T1000 (cell line): Measurements from ENCODE around the gene EAF2.
"Not testable (repeated sequence)": the region's sequence is repeated elsewhere in the genome, so short reads cannot be mapped to it uniquely, and the experiment has no call there.

Source experiments
- DNase-seq: peaks from one replicate; lab custom pipeline; 2025; ENCODE audit warnings: mixed read lengths; lab: John Stamatoyannopoulos, UW

EAF2 gene

DNA sequence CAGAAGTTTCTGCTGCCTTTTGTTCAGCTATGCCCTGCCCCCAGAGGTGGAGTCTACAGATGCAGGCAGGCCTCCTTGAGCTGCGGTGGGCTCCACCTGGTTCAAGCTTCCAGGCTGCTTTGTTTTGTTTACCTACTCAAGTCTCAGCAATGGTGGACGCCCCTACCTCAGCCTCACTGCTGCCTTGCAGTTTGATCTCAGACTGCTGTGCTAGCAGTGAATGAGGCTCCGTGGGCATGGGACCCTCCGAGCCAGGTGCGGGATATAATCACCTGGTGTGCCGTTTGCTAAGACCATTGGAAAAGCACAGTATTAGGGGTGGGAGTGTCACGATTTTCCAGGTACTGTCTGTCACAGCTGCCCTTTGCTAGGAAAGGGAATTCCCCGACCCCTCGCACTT, 28.2 kb downstream of the EAF2 start:
- DNase-seq = not testable (repeated sequence)

DNA sequence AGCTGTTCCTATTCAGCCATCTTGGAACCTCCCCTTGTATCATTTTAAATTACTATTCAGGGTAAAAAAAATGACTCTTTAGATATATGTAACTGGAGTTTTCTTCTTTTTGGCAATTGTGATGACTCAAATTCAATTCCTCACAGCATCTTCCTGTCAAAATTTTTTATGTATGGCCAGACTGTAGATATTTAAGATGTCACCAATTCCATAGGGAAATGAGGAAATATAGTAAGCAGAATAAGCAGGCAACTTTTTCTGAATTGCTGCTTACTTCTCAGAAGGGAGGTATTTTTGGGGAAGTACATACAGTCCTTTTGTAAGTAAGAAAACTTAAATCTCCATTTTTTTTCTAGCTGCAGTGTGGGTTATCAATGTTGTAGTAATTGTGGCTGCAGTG, 28.8 kb downstream of the EAF2 start:
- DNase-seq = no peak

DNA sequence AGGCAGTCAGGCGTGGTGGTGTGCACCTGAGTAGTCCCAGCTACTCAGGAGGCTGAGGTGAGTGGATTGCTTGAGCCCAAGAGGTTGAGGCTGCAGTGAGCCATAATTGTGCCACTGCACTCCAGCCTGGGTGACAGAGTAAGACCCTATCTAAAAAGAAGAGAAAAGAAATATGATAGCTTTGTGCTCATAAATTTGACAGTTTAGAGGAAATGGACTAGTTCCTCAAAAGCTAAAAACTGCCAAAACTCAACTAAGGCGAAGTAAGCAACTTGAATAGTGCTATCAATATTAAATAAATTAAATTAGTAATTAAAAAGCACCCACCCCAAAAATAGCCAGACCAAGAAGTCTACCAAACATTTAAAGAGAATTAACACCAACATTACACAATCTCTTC, 34.7 kb downstream of the EAF2 start:
- DNase-seq = no peak

DNA sequence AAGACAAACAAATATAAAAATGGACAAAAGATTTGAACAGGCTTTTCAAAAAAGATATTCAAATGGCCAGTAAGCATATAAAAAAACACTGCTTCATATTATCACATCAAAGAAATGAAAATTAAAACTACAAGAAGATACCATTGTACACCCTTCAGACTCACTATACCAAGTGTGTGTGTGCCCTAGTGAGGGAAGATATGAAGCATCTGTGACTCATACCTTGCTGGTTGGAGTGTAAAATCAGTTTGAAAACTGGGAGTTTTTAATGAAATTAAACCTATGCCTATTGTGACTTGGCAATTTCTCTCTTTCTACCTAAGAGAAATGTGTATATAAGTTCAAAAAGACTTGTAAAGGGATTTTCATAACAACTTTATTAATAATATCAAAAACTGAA, 35.7 kb downstream of the EAF2 start:
- no peak for DNase-seq

DNA sequence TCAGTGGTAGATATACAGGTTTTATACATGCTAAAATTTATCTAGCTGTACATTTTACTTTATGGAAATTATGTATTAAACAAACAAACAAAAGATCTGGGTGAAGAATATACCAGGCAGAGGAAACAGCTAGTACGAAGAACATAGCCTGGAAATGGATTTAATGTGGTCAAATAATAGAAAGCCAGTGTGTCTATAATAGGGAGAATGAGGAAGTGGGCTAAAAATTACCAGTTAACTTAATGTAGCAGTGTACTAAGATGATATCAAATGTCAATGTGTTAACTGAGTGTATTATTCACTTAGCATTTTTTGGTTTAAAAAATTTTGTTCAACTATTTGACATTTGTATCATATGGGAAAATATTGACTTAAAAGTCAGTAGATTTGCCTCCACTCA, 36.4 kb downstream of the EAF2 start:
- no peak for DNase-seq

DNA sequence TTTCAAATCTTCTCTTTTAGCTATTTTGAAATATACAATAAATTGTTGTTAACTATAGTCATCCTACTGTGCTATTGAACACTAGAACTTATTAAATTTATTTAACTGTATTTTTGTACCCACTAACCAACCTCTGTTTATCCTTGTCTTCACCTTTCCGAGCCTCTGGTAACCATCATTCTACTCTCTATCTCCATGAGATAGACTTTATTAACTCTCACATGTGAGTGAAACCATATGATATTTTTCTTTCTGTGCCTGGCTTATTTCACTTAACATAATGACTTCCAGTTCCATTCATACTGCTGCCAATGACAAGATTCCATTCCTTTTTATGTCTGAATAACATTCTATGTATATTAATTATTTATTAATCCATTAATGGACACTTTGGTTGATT, 43.4 kb downstream of the EAF2 start:
- no peak for DNase-seq

DNA sequence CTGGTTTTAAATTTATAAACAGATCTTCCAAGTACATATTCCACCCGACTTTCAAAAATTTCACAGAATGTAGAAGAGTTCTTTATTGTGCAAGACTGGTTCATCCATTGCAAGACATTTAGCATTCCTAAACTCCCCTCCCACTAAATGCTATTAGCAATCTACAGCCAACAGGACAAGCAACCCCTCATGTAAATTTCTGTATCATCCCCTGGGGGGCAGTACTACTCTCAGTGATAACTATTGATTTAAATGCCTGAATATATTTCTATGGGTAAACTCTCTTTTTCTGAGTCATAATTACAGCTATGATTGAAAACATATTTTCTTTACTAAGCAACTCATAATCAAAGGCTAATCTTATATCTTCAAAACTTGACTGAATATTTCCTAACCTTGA, 48.5 kb downstream of the EAF2 start:
- DNase-seq = no peak

DNA sequence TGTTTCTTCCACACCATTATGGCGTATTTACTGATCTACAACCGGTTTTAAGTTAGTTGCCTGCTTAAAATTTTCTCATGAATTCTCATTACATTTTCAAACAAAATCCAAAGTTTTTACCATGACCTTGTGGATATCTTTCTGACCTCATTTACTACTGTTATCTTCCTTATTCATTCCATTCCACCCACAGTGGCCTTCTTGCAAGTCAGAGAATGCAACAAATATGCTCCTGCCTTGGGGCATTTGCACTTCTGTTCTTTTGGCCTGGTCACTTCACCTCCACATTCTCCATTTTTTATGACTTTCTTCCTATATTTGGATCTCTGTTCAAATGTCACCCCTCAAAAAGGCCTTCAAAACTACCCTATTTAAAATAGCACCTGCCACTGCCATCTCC, 50.4 kb downstream of the EAF2 start:
- DNase-seq = no peak

DNA sequence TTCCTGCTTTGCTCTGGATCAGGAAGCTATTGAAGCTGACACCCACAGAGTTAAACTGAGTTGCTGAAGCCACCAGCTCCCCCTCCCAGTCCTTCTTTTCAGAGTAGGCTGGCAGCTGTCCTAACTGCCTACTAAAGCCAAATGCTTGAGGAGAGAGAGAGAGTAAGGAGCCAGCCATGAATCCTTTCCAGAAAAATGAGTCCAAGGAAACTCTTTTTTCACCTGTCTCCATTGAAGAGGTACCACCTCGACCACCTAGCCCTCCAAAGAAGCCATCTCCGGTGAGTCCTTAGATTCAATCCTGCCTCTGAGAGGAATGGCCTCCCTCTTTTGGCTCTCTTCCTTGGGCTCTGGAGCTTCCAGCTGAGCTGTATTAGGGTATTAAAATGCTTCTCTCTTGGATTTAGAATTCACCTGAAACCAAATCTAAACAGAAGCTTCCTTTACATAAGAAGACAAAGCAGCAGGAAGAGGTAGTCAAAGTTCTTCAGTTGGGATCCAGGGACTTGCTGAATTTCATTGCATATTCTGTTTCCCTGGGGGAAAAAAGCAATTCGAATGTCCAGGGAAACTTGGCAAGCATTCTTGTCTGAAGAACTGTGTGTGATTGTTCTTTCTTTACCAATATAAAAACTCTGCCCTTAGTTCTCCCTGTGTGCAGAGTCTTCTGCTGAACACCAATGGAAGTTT, 59.4 kb downstream of the EAF2 start, which contains the start of gene SLC15A2:
SLC15A2 (plus strand) TSS at position 101 of the 690 bp plus-strand sequence; CDS start at position 177, 76 bp downstream.
- DNase-seq = no peak

DNA sequence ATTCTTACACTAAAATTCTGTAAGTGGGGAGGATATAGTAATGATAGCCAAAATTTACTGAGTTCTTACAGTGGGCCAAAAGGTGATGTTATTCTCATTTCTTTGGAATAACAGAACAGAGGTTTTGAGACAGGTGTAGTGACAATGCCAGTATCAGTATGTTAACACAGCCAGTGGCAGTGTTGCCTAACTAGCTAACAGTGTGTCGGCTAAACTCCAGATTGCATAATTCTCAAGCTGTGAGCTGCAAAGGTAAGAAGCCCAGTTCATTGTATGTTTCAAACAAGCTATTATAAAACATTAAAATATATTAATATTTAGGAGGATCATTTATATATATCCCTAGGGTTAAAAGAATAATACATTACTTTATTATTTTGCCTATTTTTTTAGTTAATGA, 60.1 kb downstream of the EAF2 start:
- DNase-seq = no peak

DNA sequence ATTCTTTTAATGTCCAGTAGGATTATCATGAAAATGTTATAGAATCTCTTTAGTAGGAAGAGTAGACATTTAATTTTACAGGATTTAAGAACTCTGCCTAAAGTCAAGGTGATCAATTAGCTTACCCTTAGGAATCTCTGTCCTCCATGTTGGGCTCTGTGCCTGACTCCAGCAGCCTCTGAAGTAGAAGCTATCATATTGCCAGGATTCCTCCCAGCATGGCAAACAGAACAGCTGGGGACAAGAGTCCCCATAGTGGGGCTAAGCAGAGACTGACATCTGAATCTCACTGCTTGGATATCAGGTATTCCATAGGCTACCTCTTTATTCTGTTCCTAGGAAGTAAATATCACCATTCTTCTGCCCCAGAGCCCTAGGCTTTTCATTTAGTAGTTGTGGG, 60.7 kb downstream of the EAF2 start:
- DNase-seq = no peak

DNA sequence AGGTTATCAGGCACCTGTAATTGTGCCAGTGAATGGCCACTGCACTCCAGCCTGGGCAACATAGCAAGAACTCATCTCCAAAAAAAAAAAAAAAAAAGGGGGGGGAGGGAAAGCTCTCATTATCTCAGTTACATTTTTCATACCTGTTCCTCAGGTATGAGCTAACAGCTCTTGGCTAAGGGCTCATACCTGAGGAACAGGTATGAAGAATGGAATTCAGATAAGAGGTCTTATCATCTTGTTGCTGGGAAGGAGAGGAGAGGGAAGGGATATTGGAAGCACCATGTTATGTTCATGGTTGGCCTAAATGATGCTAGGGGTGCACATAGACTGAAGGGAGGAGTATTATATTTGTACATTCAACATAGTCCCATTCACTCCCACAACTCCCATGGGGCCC, 61.8 kb downstream of the EAF2 start:
- DNase-seq = no peak

DNA sequence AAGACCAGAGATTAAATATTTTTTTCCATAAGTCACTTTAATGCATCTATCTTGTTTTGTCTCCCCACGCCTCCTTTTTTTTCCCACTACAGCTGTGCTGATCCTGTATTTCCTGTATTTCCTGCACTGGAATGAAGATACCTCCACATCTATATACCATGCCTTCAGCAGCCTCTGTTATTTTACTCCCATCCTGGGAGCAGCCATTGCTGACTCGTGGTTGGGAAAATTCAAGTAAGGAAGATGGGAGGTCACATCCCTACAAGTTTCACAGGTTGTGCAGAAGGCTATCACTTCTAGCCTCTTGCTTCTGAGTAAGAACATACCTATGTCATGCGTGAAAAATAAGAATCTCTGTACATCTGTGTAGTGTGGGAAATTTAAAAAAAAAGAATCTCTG, 62.3 kb downstream of the EAF2 start:
- DNase-seq = no peak

DNA sequence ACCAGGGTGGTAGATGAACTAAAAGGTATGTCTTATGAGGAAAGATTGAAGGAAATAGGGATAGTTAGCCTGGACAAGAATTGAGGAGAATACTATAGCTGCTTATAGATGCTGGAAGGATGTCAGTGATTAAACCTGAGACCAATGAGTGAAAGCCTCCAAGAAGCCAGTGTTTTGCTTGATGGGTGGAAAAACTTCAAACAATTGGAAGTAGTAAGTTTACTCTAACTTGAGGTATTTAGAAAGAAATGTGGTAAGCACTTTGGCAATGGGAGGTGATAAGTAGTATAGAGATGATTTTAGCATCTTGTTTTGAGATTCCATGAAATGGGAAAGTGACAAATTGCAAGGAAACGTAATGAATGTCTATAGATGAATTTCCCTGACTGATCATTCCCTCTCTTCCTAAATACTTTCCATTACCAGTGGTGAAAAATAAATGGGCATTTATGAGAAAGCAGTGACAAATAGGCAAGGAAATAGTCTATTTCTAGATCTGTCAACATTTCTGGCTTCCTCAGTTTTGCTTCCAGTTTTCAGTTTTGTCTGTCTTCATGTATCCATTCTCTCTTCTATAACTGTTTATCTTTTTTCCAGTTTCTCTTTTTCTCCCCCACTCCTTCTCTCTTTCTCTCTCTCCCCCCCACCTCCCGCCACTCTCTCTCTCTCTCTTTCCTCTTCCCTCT, 78.4 kb downstream of the EAF2 start:
- DNase-seq = no peak

DNA sequence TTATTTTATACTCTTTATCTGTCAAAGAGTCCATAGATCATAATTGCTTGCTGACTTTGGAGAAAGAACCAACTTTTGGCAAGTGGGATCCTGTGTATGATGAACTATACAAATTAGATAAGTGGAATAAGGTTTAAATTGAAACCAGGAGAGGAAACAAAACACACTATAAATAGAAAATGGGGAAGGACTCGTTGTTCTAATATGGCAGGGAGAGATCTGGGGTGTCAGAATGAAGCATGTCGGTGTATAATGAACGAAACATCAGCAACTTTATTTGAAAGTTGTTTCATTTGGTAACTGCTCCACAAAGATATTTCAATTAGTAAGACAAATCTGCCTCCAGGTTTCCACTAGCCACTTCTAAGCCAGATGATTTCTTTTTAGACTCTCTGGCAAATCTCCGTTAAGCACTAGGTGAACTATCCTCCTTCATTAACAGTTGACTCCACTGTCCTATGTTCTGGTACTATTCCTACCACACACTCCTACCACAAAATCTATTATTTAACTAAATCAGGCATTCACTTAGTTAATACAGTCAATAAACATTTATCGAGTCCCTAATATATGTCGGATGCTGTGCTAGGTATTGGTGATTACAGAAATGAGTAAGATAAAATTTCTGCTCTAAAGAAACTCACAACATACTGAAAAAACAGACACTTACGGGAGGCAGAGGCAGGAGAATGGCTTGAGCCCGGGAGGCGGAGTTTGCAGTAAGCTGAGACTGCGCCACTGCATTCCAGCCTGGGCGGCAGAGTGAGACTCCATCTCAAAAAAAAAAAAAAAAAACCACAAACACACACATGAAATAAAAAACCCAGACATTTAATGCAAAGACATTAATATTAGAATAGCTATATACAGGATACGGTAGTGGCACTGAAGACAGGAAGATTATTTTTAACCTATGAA, 79.3 kb downstream of the EAF2 start:
- no peak for DNase-seq

DNA sequence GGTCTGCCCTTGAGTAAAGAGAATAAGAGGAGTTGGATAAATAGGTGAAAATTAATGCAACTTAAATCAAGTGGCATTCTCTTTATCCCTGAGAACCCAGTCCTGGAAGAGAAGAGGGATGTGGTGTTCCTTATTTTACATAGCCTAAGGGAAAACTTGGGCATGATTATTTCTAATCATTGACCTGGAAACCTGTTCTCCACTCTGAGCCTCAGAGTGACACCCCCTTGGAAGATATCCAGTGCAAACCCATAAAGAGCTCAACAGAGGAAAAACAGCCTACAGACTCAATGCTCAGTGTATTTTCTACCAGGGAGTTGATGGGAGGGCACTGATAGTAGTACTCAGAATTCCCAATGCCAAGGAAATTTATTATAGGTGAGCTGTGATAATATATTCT, 81.2 kb downstream of the EAF2 start:
- no peak for DNase-seq

DNA sequence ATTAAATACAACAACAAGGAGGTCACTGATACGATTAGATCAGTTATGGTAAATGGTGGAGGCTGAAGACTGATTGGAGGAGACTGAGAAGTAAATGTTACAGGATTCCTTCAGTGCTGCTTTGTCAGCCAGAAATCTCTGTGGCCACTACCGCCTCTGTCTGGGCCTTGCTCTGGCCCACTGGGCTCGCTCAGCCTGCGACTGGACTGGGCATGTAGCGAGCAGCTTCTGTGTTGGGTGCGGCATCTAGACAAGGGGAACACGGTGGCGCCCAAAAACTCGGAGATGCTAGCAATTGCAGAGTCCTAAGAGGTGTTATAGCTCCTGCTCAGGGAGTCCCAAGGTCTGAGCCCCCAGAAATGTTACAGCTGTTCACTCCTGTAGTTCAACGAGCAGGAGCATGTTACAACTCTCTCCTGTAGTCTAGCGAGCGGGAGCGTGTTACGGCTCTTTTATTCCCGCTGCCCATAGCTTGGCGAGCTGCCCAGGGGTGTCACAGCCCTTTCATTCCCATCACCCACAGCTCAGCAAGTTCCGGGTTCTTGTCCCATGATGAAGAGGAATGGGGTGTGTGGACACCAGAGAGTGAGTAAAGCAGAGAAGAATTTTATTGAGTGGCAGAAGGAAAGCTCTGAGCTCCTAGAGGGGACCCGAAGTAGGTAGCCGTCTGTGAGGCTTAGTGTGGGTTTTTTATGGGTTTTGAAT, 83.9 kb downstream of the EAF2 start:
- no peak for DNase-seq

DNA sequence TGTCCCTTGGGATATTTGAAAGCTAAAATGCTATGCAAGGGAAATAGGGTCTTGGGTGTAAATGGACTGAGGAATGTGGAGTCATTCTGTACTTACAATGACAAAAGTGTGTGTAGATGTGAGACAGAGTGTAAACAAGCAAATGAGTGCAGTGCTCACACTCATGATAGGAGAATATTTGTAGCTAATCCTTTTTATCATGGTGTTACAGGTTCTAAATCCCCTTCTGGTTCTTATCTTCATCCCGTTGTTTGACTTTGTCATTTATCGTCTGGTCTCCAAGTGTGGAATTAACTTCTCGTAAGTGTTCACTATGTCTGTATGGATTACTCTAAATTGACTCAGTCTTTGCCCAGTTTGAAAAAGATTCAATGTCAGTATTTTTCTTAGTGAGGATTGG, 89.7 kb downstream of the EAF2 start:
- no peak for DNase-seq

DNA sequence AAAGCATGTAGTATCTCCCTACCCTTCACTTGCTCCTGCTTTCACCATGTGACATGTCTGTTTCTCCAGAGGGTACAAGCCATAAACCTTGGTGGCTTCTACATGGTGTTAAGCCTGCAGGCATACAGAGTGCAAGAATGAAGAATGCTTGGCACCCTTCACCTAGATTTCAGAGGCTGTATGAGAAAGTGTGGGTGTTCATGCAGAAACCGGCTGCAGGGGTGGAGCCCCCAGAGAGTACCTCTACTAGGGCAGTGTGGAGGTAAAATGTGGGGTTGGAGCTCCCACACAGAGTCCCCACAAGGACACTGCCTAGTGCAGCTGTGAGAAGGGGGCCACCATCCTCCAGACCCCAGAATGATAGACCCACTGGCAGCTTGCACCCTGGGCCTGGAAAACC, 91.4 kb downstream of the EAF2 start:
- no peak for DNase-seq
